Activated CD8-positive, alpha-beta T cell treated with anti-CD3 and anti-CD28 coated beads, Interleukin-2, amount 10 ng/mL, durations not matched to agents 7 days and 5 days (primary cell): ENCODE measurements around the gene DHH. TPM values are rescaled to one million over a fixed set of nuclear protein-coding genes. Genes with fewer than 3 reads are reported as not detected.

ENCODE experiments used
- ATAC-seq: fragments of 150-1000 bp; cut with Tn5 transposase; one replicate; pipeline ENCODE4 v1.10.0; 2021; ENCODE audit warnings: moderate library complexity
- CTCF ChIA-PET: fragments of 350-600 bp; sonication (Branson Sonifier 250); formaldehyde crosslinking; loops from one replicate; lab custom pipeline; 2021; ENCODE audit warnings: antibody characterized with exemption; lab: Charles Lee
- POLR2A ChIA-PET: fragments of 350-600 bp; sonication (Branson Sonifier 250); formaldehyde crosslinking; loops from one replicate; lab custom pipeline; 2021; ENCODE audit warnings: antibody characterized with exemption; lab: Charles Lee
- DNase-seq: peaks from one replicate; pipeline ENCODE4 v3.0.0-alpha.2; 2020
- H3K27ac Mint-ChIP-seq: one replicate; pipeline ENCODE4 v1.8.0; 2021; ENCODE audit warnings: mild to moderate bottlenecking, mixed read lengths
- H3K27me3 Mint-ChIP-seq: one replicate; pipeline ENCODE4 v1.8.0; 2021; ENCODE audit warnings: low read depth, mixed read lengths
- H3K36me3 Mint-ChIP-seq: one replicate; pipeline ENCODE4 v1.8.0; 2021; ENCODE audit warnings: low read depth, mixed read lengths
- H3K4me1 Mint-ChIP-seq: one replicate; pipeline ENCODE4 v1.8.0; 2021; ENCODE audit warnings: low read depth, mixed read lengths
- H3K4me3 Mint-ChIP-seq: one replicate; pipeline ENCODE4 v1.8.0; 2021; ENCODE audit warnings: mild to moderate bottlenecking, mixed read lengths
- H3K9me3 Mint-ChIP-seq: one replicate; pipeline ENCODE4 v1.8.0; 2022; ENCODE audit warnings: mixed read lengths; ENCODE audit not compliant: insufficient read depth
- total RNA-seq, 2 experiments: library from RNA; stranded (reverse); gene quantifications; one replicate each; pipeline ENCODE4 v1.2.3, GENCODE V29; 2021

Gene DHH
- total RNA-seq, 2 experiments from 2014 or later: 0.16 TPM; not detected in 1

- ChIA-PET POLR2A (interaction anchor here (0.6 to 4.8 kb wide), 7 partner anchors 10 to 39 kb away, joined by 3 to 36 read pairs (median 5); partner anchors contain the start of genes RHEBL1 and TUBA1B), CTCF (interaction anchor here (0.5 to 12.1 kb wide), 15 partner anchors 9 to 114 kb away, joined by 3 to 242 read pairs (median 7); partner anchors contain the start of genes RHEBL1 and TUBA1B)
- Mint-ChIP-seq H3K4me1 (peaks cover 64% of the 10 kb centered on the region), H3K4me3 (peak overlapping the region; percentile 46), H3K27ac (no peak overlapping the region), H3K9me3 (no peaks in the 10 kb centered on the region), H3K36me3 (peaks cover 10% of the 10 kb centered on the region), H3K27me3 (peaks cover 59% of the 10 kb centered on the region)
- DNase-seq (peak; percentile 65), ATAC-seq (peak; percentile 45)
Measured at GRCh38 chr12:49092086-49092815, 2.4 kb downstream of the DHH start.

GRCh38 chr12:49091836-49092085 lies 2.8 kb downstream of the DHH start:
- no peak for ATAC-seq
- no peak overlapping the region for H3K27ac Mint-ChIP-seq
- H3K9me3 Mint-ChIP-seq: no peaks in the 10 kb centered on the region
- ChIA-PET CTCF (interaction anchor here (1.0 to 12.1 kb wide), 14 partner anchors 9 to 94 kb away, joined by 3 to 242 read pairs (median 8); partner anchors contain the start of genes RHEBL1 and TUBA1B), POLR2A (interaction anchor here (1.0 to 4.8 kb wide), 6 partner anchors 11 to 39 kb away, joined by 3 to 36 read pairs (median 4); partner anchors contain the start of genes RHEBL1 and TUBA1B)
- H3K27me3 Mint-ChIP-seq: peaks cover 59% of the 10 kb centered on the region
- no peak for DNase-seq
- peaks cover 69% of the 10 kb centered on the region for H3K4me1 Mint-ChIP-seq
- H3K36me3 Mint-ChIP-seq: peaks cover 10% of the 10 kb centered on the region
- peak overlapping the region; percentile 46 for H3K4me3 Mint-ChIP-seq

- Mint-ChIP-seq H3K36me3 (peaks cover 7% of the 10 kb centered on the region), H3K4me1 (peaks cover 74% of the 10 kb centered on the region), H3K4me3 (peak overlapping the region; percentile 67), H3K27ac (peak overlapping the region; percentile 34), H3K27me3 (peaks cover 59% of the 10 kb centered on the region), H3K9me3 (no peaks in the 10 kb centered on the region)
- ChIA-PET CTCF (interaction anchor here (1.2 to 12.1 kb wide), 13 partner anchors 10 to 94 kb away, joined by 3 to 242 read pairs (median 8); partner anchors contain the start of genes RHEBL1 and TUBA1B), POLR2A (interaction anchor here (1.0 to 4.8 kb wide), 5 partner anchors 11 to 40 kb away, joined by 3 to 36 read pairs (median 5); partner anchors contain the start of genes RHEBL1 and TUBA1B)
- ATAC-seq: no peak
- no peak for DNase-seq
Measured at GRCh38 chr12:49091056-49091835, 3.4 kb downstream of the DHH start.

- H3K4me3 Mint-ChIP-seq: peak overlapping the region; percentile 68
- H3K9me3 Mint-ChIP-seq: no peaks in the 10 kb centered on the region
- CTCF ChIA-PET: interaction anchor here (1.5 to 8.0 kb wide), 13 partner anchors 11 to 145 kb away, joined by 5 to 179 read pairs (median 27); partner anchors contain the start of genes LMBR1L, RHEBL1, TUBA1A and TUBA1B
- peaks cover 3% of the 10 kb centered on the region for H3K36me3 Mint-ChIP-seq
- H3K27ac Mint-ChIP-seq: peak overlapping the region; percentile 52
- peaks cover 56% of the 10 kb centered on the region for H3K27me3 Mint-ChIP-seq
- DNase-seq: peak; percentile 53
- peaks cover 75% of the 10 kb centered on the region for H3K4me1 Mint-ChIP-seq
- POLR2A ChIA-PET: interaction anchor here (0.6 to 5.9 kb wide), 3 partner anchors 9 to 176 kb away, joined by 3 to 45 read pairs (median 6); partner anchors contain the start of gene TUBA1B
- ATAC-seq: peak; percentile 50
Measured at GRCh38 chr12:49089821-49090773, 4.5 kb downstream of the DHH start.

GRCh38 chr12:49088932-49089330 lies 5.7 kb downstream of the DHH start:
- ATAC-seq (no peak), DNase-seq (no peak)
- Mint-ChIP-seq H3K36me3 (no peaks in the 10 kb centered on the region), H3K9me3 (peaks cover 4% of the 10 kb centered on the region), H3K27ac (no peak overlapping the region), H3K4me1 (peaks cover 70% of the 10 kb centered on the region), H3K27me3 (peaks cover 46% of the 10 kb centered on the region), H3K4me3 (no peak overlapping the region)
- POLR2A ChIA-PET: interaction anchor here (0.9 to 5.9 kb wide), 3 partner anchors 10 to 42 kb away, joined by 5 to 45 read pairs (median 6); partner anchors contain the start of genes RHEBL1 and TUBA1B
- CTCF ChIA-PET: interaction anchor here (0.8 to 8.0 kb wide), 40 partner anchors 10 to 492 kb away, joined by 3 to 179 read pairs (median 6); partner anchors contain the start of genes ARF3, DDX23, KMT2D and LMBR1L

GRCh38 chr12:49088150-49088931 lies 6.3 kb downstream of the DHH start:
- peak overlapping the region; percentile 31 for H3K27ac Mint-ChIP-seq
- H3K9me3 Mint-ChIP-seq: peaks cover 4% of the 10 kb centered on the region
- H3K4me3 Mint-ChIP-seq: no peak overlapping the region
- peaks cover 64% of the 10 kb centered on the region for H3K4me1 Mint-ChIP-seq
- ChIA-PET CTCF (interaction anchor here (0.6 to 8.0 kb wide), 47 partner anchors 9 to 492 kb away, joined by 3 to 179 read pairs (median 5); partner anchors contain the start of genes ARF3, DDX23, KMT2D and LMBR1L), POLR2A (interaction anchor here (0.6 to 5.9 kb wide), 5 partner anchors 10 to 177 kb away, joined by 3 to 45 read pairs (median 5); partner anchors contain the start of genes RHEBL1 and TUBA1B)
- no peaks in the 10 kb centered on the region for H3K36me3 Mint-ChIP-seq
- ATAC-seq: peak; percentile 87
- DNase-seq: peak; percentile 86
- peaks cover 41% of the 10 kb centered on the region for H3K27me3 Mint-ChIP-seq

GRCh38 chr12:49086116-49086515 lies 8.5 kb downstream of the DHH start:
- H3K4me1 Mint-ChIP-seq: peaks cover 48% of the 10 kb centered on the region
- H3K36me3 Mint-ChIP-seq: no peaks in the 10 kb centered on the region
- peaks cover 21% of the 10 kb centered on the region for H3K27me3 Mint-ChIP-seq
- CTCF ChIA-PET: interaction anchor here (0.7 to 8.0 kb wide), 13 partner anchors 13 to 149 kb away, joined by 3 to 179 read pairs (median 6); partner anchors contain the start of genes LMBR1L, RHEBL1, TUBA1B and WNT1
- H3K9me3 Mint-ChIP-seq: peaks cover 4% of the 10 kb centered on the region
- H3K4me3 Mint-ChIP-seq: no peak overlapping the region
- no peak for DNase-seq
- ATAC-seq: no peak
- no peak overlapping the region for H3K27ac Mint-ChIP-seq
- POLR2A ChIA-PET: interaction anchor here (0.8 to 5.9 kb wide), 3 partner anchors 16 to 45 kb away, joined by 3 to 45 read pairs (median 4); partner anchors contain the start of genes RHEBL1 and TUBA1B

- DNase-seq (no peak), ATAC-seq (no peak)
- H3K36me3 Mint-ChIP-seq: no peaks in the 10 kb centered on the region
- peaks cover 4% of the 10 kb centered on the region for H3K9me3 Mint-ChIP-seq
- H3K4me1 Mint-ChIP-seq: peaks cover 33% of the 10 kb centered on the region
- no peak overlapping the region for H3K27ac Mint-ChIP-seq
- CTCF ChIA-PET: interaction anchor here (1.0 to 8.0 kb wide), 8 partner anchors 9 to 96 kb away, joined by 3 to 179 read pairs (median 40); partner anchors contain the start of genes LMBR1L, RHEBL1 and TUBA1B
- peaks cover 15% of the 10 kb centered on the region for H3K27me3 Mint-ChIP-seq
- POLR2A ChIA-PET: interaction anchor here (0.9 to 5.9 kb wide), 3 partner anchors 20 to 47 kb away, joined by 3 to 45 read pairs (median 5); partner anchors contain the start of gene TUBA1B
- no peak overlapping the region for H3K4me3 Mint-ChIP-seq
Measured at GRCh38 chr12:49084438-49084837, 10.2 kb downstream of the DHH start.

GRCh38 chr12:49079793-49080192 lies 14.8 kb downstream of the DHH start:
- ATAC-seq: no peak
- POLR2A ChIA-PET: interaction anchor here (1.0 kb wide), 1 partner anchor 10 kb away, joined by 4 read pairs; the partner anchor contains the start of gene RHEBL1

More at GRCh38 chr12:49079793-49080192, 14.8 kb downstream of the DHH start:
- Mint-ChIP-seq H3K27ac (no peak overlapping the region), H3K4me1 (no peaks in the 10 kb centered on the region), H3K27me3 (peaks cover 6% of the 10 kb centered on the region), H3K4me3 (no peak overlapping the region), H3K36me3 (no peaks in the 10 kb centered on the region), H3K9me3 (peaks cover 4% of the 10 kb centered on the region)
- no peak for DNase-seq
- CTCF ChIA-PET: interaction anchor here (1.0 to 5.0 kb wide), 6 partner anchors 8 to 36 kb away, joined by 3 to 37 read pairs (median 6); partner anchors contain the start of gene RHEBL1
